ENCODE data around the gene UGT3A1.

GRCh38 chr5:36013182-36013581 is 22.0 kb upstream of the UGT3A1 start:
- TF ChIP-seq EZH2phosphoT487 (IDR thresholded peaks at IDR 0.05; ENCODE audit: low read depth, severe bottlenecking, unreplicated experiment) (no peak), EZH2 (IDR thresholded peaks at IDR 0.05; ENCODE audit: borderline replicate concordance) (no peak)

Measured in hepatocyte (in vitro differentiated cells).